GM18870 (cell line): ENCODE results near the gene TMEM115.
"Not testable (repeated sequence)": the region's sequence is repeated elsewhere in the genome, so short reads cannot be mapped to it uniquely, and the experiment has no call there.

Experiments
- ATAC-seq: cut with Tn5 transposase; IDR thresholded peaks from one replicate; pipeline ENCODE4 v1.9.1; 2021; ENCODE audit warnings: moderate library complexity; ENCODE audit not compliant: unreplicated experiment

Gene TMEM115

GRCh38 chr3:50319894-50320625, 39.3 kb downstream of the TMEM115 start:
- no peak for ATAC-seq

- no peak for ATAC-seq
These were observed 40.0 kb downstream of the TMEM115 start for GRCh38 chr3:50319181-50319893.

GRCh38 chr3:50318615-50319014, 40.7 kb downstream of the TMEM115 start:
- ATAC-seq: no peak

GRCh38 chr3:50318163-50318562, 41.2 kb downstream of the TMEM115 start:
- no peak for ATAC-seq

- no peak for ATAC-seq
These were observed 42.0 kb downstream of the TMEM115 start for GRCh38 chr3:50317300-50317699.

GRCh38 chr3:50316657-50317242, 42.6 kb downstream of the TMEM115 start:
- no peak for ATAC-seq

GRCh38 chr3:50314816-50315215, 44.5 kb downstream of the TMEM115 start:
- ATAC-seq: no peak

- ATAC-seq: no peak
These were observed 45.0 kb downstream of the TMEM115 start for GRCh38 chr3:50314342-50314741.

GRCh38 chr3:50312041-50312440, 47.3 kb downstream of the TMEM115 start:
- not testable (repeated sequence) for ATAC-seq
